K562 (cell line): Measurements from ENCODE around the gene LMBR1. TPM values are rescaled to one million over a fixed set of nuclear protein-coding genes. Genes with fewer than 3 reads are reported as not detected.

Experiments used
- CCNT2 ChIP-seq: IDR thresholded peaks from 2 replicates; pipeline ENCODE4 v1.6.1; 2011; ENCODE audit warnings: borderline replicate concordance, low read depth, mild to moderate bottlenecking, moderate library complexity, mixed read lengths, low read length; ENCODE audit not compliant: insufficient read length; ENCODE audit errors: extremely low read depth
- GTF2A2 ChIP-seq: IDR thresholded peaks from 2 replicates; pipeline ENCODE4 v1.6.1; 2016; ENCODE audit warnings: mild to moderate bottlenecking, missing genetic modification characterization, missing compliant biosample characterization
- HEY1 ChIP-seq: fragments of 250-450 bp; sonication (Bioruptor Pico); IDR thresholded peaks from 2 replicates; pipeline ENCODE4 v1.5.0; 2020; ENCODE audit warnings: mild to moderate bottlenecking, moderate library complexity, borderline replicate concordance
- PTBP1 ChIP-seq: fragments of 200-400 bp; formaldehyde crosslinking; IDR thresholded peaks from 2 replicates; pipeline ENCODE4 v1.6.1; 2017; ENCODE audit warnings: low read depth, low read length
- ZNF785 ChIP-seq: fragments of 250-450 bp; sonication (Bioruptor Pico); IDR thresholded peaks from 2 replicates; pipeline ENCODE4 v1.4.0; 2020; ENCODE audit warnings: mild to moderate bottlenecking
- polyA plus RNA-seq, 8 experiments: library from polyadenylated mRNA; depleted of rRNA in 4 of 8; stranded (reverse) in 5 of 8; unstranded in 3 of 8; fragments of >200 nt; fragmentation: Nextera tagmentation in 2 of 8; fragmentation: Illumina TruSeq in 1 of 8; extraction: Ambion mirVana in 2 of 8; extraction: Trizol in 1 of 8; gene quantifications; 2 replicates each; pipeline versions ENCODE4 v1.2.1 to v1.2.3, GENCODE V29; 2011 to 2014; ENCODE audit warnings: inconsistent platforms in 1 of 8, missing spikeins in 1 of 8
- total RNA-seq, 7 experiments: library from RNA; depleted of rRNA in 6 of 7; stranded (reverse); fragments of >200 nt in 6 of 7; fragmentation: Illumina TruSeq in 2 of 7; extraction: Trizol in 2 of 7; gene quantifications; 2 replicates each; pipeline versions ENCODE4 v1.2.1 to v1.2.3, GENCODE V29; 2011 to 2021; ENCODE audit warnings: low replicate concordance in 1 of 7
- TF ChIP-seq, protein P1 (sequence below): IDR thresholded peaks from 2 replicates; pipeline ENCODE4 v1.6.1; 2016; ENCODE audit warnings: missing genetic modification characterization, missing compliant biosample characterization
- TF ChIP-seq, protein P2 (sequence below): fragments of 450-650 bp; conservative IDR thresholded peaks from 2 replicates; pipeline ENCODE4 v1.6.1; 2016; ENCODE audit warnings: missing genetic modification characterization, low read depth, mild to moderate bottlenecking, control low read depth, missing compliant biosample characterization
- TF ChIP-seq, protein P3 (sequence below): sonication (generic); formaldehyde crosslinking; IDR thresholded peaks from 2 replicates; pipeline ENCODE4 v1.8.0; 2022; ENCODE audit warnings: missing genetic modification reagents, mild to moderate bottlenecking, borderline replicate concordance

The LMBR1 gene
- total and polyA plus RNA-seq, 9 of the 15 experiments (the other 6 are each of a cell fraction or from before 2014, with no cell fraction given) = 7.7 to 90.0 (median 59.9) TPM

DNA sequence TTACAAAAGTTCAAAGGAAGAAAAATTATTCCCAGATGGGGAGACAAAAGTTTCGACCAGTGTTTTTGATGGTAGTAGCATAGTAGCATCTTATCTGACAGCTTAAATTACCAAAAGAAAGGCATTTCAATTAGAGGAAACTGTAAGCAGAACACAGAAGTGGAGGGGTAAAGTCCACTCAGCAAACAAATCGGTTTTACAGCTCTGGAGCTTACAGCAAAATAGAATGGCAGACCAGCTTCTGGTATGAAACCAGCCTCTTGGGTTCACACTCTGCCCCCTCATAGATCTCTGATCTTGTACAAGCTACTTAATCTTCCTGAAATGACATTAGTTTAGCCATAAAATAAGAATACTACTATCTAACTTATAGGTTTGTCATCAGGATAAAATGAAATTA is 133.8 kb downstream of the LMBR1 start (continued):
- TF ChIP-seq GTF2A2 (no peak), PTBP1 (no peak), CCNT2 (no peak), ZNF785 (no peak), HEY1 (CRISPR knock-in tag) (no peak)
- TF ChIP-seq, protein P1, sequence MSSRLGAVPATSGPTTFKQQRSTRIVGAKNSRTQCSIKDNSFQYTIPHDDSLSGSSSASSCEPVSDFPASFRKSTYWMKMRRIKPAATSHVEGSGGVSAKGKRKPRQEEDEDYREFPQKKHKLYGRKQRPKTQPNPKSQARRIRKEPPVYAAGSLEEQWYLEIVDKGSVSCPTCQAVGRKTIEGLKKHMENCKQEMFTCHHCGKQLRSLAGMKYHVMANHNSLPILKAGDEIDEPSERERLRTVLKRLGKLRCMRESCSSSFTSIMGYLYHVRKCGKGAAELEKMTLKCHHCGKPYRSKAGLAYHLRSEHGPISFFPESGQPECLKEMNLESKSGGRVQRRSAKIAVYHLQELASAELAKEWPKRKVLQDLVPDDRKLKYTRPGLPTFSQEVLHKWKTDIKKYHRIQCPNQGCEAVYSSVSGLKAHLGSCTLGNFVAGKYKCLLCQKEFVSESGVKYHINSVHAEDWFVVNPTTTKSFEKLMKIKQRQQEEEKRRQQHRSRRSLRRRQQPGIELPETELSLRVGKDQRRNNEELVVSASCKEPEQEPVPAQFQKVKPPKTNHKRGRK (tag) = no peak
- TF ChIP-seq, protein P2, sequence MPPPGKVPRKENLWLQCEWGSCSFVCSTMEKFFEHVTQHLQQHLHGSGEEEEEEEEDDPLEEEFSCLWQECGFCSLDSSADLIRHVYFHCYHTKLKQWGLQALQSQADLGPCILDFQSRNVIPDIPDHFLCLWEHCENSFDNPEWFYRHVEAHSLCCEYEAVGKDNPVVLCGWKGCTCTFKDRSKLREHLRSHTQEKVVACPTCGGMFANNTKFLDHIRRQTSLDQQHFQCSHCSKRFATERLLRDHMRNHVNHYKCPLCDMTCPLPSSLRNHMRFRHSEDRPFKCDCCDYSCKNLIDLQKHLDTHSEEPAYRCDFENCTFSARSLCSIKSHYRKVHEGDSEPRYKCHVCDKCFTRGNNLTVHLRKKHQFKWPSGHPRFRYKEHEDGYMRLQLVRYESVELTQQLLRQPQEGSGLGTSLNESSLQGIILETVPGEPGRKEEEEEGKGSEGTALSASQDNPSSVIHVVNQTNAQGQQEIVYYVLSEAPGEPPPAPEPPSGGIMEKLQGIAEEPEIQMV (tag) = no peak
- TF ChIP-seq, protein P3, sequence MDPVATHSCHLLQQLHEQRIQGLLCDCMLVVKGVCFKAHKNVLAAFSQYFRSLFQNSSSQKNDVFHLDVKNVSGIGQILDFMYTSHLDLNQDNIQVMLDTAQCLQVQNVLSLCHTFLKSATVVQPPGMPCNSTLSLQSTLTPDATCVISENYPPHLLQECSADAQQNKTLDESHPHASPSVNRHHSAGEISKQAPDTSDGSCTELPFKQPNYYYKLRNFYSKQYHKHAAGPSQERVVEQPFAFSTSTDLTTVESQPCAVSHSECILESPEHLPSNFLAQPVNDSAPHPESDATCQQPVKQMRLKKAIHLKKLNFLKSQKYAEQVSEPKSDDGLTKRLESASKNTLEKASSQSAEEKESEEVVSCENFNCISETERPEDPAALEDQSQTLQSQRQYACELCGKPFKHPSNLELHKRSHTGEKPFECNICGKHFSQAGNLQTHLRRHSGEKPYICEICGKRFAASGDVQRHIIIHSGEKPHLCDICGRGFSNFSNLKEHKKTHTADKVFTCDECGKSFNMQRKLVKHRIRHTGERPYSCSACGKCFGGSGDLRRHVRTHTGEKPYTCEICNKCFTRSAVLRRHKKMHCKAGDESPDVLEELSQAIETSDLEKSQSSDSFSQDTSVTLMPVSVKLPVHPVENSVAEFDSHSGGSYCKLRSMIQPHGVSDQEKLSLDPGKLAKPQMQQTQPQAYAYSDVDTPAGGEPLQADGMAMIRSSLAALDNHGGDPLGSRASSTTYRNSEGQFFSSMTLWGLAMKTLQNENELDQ = no peak
- TF ChIP-seq, all 486 proteins: peak for 0
